ENCODE data around the gene ZEB1.

GRCh38 chr10:31288001-31288400, 31.0 kb upstream of the ZEB1 start:
- no peak for TF ChIP-seq CTCF (conservative IDR thresholded peaks at IDR 0.05 in 1 of 2, IDR thresholded peaks at IDR 0.05 in 1 of 2; ENCODE audit: low read depth in 1 of 2, low read length in 2 of 2)
- no peak for TF ChIP-seq EZH2 (IDR thresholded peaks at IDR 0.05; ENCODE audit: low read length, missing control alignments)

Measured in fibroblast of lung (primary cell).